Right lobe of liver (tissue), 6 donors: Measurements from ENCODE around the gene PELO. TPM values are rescaled to one million over a fixed set of nuclear protein-coding genes. Genes with fewer than 3 reads are reported as not detected.
A peak's percentile ranks its signal among the peaks of the same experiment; 100 is the strongest.
"Not testable (repeated sequence)": the region's sequence is repeated elsewhere in the genome, so short reads cannot be mapped to it uniquely, and the experiment has no call there.

Experiments
- ATAC-seq, 4 donors: fragments of 200-7000 bp; cut with Tn5 transposase; one replicate each; pipeline ENCODE4 v1.9.1; 2020; ENCODE audit warnings: mild to moderate bottlenecking in 4 of 4, moderate library complexity in 4 of 4
- DNase-seq, 3 donors: peaks; one replicate each; pipeline ENCODE4 v3.0.0-alpha.2; 2020
- H3K27ac ChIP-seq, 3 donors: fragments of 200-600 bp; one replicate each; pipeline ENCODE4 v1.8.0; 2022
- H3K27me3 ChIP-seq, 2 donors: fragments of 200-600 bp; one replicate each; pipeline ENCODE4 v1.8.0; 2022
- H3K36me3 ChIP-seq, 4 donors: fragments of 200-600 bp; sonication (generic) in 1 of 4; one replicate each; pipeline versions ENCODE4 v1.5.1 to v1.8.0; 2017 to 2022; ENCODE audit warnings: control low read depth in 1 of 4
- H3K4me1 ChIP-seq, 4 donors: fragments of 200-600 bp; sonication (generic) in 1 of 4; one replicate each; pipeline versions ENCODE4 v1.5.1 to v1.8.0; 2017 to 2022; ENCODE audit warnings: control low read depth in 1 of 4
- H3K4me3 ChIP-seq, 3 donors: fragments of 200-600 bp; one replicate each; pipeline ENCODE4 v1.8.0; 2022
- H3K9me3 ChIP-seq, 4 donors: fragments of 200-600 bp; sonication (generic) in 1 of 4; one replicate each; pipeline versions ENCODE4 v1.5.1 to v1.8.0; 2017 to 2022; ENCODE audit warnings: control low read depth in 1 of 4
- POLR2A ChIP-seq: fragments of 450-650 bp; IDR thresholded peaks from one replicate; pipeline ENCODE4 v1.6.1; 2017; ENCODE audit warnings: antibody characterized with exemption, mild to moderate bottlenecking
- WGBS: methylation state at CpG from one replicate; pipeline ENCODE4 v1.1.6; 2018; ENCODE audit warnings: low coverage, low lambda C conversion rate; ENCODE audit not compliant: insufficient coverage; ENCODE audit errors: missing lambda C conversion rate; 5-methylcytosine and 5-hydroxymethylcytosine counted together
- intact Hi-C, 2 donors: fragments of 100-400 bp; cut with DNase I; formaldehyde crosslinking; loops; one replicate each; pipeline versions ENCODE4 v1.11.2 to v1.14.1; 2022
- total RNA-seq, 6 experiments: library from RNA; depleted of rRNA in 2 of 6; stranded (reverse); fragments of >200 nt in 2 of 6; fragmentation: NEBNext Ultra II Directional in 3 of 6; extraction: Animal tissue kit (Norgen Biotek cat#: 25700) in 3 of 6; gene quantifications; one replicate each; pipeline versions ENCODE4 v1.1.0 to v1.2.4, GENCODE V29; 2016 to 2023
- TF ChIP-seq, protein P1 (sequence below), 4 donors: fragments of 200-600 bp in 3 of 4; fragments of 450-650 bp in 1 of 4; IDR thresholded peaks; one replicate each; pipeline versions ENCODE4 v1.5.1 to v1.8.0; 2016 to 2022; ENCODE audit warnings: antibody characterized with exemption in 4 of 4, mild to moderate bottlenecking in 2 of 4
- donor health status: DM: no; HTN: yes; CAD: no.
- donor health status: DM: no; HTN: no; CAD: no.
- donor health status: DM: no; HTN: no; CAD: no.
- donor health status: DM: no; HTN: yes; CAD: no.
- donor health status: DM: no; HTN: yes; CAD: no.

The PELO gene
- total RNA-seq, 6 experiments from 2014 or later = 14.6 to 24.6 (median 17.6) TPM

DNA sequence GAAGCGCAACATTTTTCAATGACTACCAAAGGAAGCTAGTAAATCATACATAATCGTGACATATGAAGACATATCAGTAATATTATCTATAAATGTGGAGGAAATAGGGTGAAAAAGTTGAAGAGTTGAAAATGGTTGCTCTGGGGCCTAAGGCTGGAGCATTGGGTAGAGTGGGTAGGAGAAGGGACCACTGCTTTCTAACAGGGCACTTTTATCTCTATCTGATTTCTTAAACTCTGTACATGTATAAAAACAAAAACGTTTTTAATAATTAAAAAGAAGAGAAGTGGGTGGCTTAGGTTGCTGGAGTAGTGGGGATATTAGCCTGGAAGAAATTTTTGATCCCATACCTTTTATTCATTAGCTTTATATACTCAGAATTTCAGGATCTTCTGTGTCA is 44.2 kb upstream of the PELO start:
- Histone ChIP-seq H3K36me3 (no peaks in the 10 kb centered on the region), H3K9me3 (no peaks in the 10 kb centered on the region), H3K27me3 (no peaks in the 10 kb centered on the region), H3K4me3 (no peak overlapping the region), H3K4me1 (no peaks in the 10 kb centered on the region), H3K27ac (peak overlapping the region in 1 of 3 donors; percentile 9)
- DNase-seq = no peak
- ATAC-seq = no peak
- intact Hi-C loops = no loop called here
- no peak for TF ChIP-seq POLR2A
- TF ChIP-seq, protein P1, sequence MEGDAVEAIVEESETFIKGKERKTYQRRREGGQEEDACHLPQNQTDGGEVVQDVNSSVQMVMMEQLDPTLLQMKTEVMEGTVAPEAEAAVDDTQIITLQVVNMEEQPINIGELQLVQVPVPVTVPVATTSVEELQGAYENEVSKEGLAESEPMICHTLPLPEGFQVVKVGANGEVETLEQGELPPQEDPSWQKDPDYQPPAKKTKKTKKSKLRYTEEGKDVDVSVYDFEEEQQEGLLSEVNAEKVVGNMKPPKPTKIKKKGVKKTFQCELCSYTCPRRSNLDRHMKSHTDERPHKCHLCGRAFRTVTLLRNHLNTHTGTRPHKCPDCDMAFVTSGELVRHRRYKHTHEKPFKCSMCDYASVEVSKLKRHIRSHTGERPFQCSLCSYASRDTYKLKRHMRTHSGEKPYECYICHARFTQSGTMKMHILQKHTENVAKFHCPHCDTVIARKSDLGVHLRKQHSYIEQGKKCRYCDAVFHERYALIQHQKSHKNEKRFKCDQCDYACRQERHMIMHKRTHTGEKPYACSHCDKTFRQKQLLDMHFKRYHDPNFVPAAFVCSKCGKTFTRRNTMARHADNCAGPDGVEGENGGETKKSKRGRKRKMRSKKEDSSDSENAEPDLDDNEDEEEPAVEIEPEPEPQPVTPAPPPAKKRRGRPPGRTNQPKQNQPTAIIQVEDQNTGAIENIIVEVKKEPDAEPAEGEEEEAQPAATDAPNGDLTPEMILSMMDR (IDR thresholded peaks at IDR 0.05) = no peak
- 39% methylated on average over 3 of the region's 3 CpGs for WGBS

DNA sequence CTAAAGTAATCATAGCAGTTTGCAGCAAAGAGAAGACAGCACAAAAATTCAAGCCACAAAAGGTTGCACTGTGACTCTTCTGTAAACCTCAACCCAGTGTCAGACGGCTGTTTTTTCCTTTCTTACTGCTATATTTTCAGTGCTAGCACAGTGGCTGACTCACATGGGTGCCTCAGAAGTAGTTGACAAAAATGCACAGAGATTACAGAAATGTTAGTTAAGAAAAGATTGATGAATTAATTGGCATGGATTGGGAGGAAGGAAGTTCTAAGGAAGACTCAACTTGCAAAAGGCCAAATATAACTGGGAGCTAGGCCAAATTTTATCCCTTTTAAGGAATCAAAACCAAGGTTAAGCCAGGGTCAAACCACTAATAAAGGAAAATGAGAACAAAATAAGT is 43.7 kb upstream of the PELO start:
- Histone ChIP-seq H3K36me3 (no peaks in the 10 kb centered on the region), H3K4me3 (no peak overlapping the region), H3K27ac (no peak overlapping the region), H3K4me1 (no peaks in the 10 kb centered on the region), H3K9me3 (no peaks in the 10 kb centered on the region), H3K27me3 (no peaks in the 10 kb centered on the region)
- ATAC-seq = peak; percentile 64 to 91 (median 83)
- whole genome bisulfite sequencing = 37% methylated on average over 1 of the region's 1 CpG
- no peak for DNase-seq
- intact Hi-C loops = no loop called here
- TF ChIP-seq, protein P1 (IDR thresholded peaks at IDR 0.05) = no peak
- TF ChIP-seq POLR2A = no peak

DNA sequence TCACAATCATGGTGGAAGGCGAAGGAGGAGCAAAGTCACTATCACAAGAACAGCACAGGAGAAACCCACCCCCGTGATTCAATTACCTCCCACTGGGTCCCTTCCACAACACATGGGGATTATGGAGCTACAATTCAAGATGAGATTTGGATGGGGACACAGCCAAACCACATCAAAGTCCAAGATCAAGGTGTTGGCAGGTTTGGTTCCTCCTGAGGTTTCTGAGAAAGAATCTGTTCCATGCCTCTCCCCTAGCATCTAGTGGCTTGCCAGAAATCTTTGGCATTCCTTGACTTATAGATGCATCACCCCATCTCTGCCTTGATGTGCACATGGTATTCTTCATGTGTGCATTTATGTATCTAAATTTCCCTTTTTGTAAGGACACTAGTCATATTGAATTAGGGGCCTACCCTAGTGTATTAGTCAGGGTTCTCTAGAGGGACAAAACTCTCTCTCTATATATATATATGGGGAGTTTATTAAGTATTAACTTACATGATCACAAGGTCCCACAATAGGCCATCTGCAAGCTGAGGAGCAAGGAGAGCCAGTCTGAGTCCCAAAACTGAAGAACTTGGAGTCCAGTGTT is 42.8 kb upstream of the PELO start:
- H3K9me3 ChIP-seq, H3K27me3 ChIP-seq, ATAC-seq, H3K27ac ChIP-seq, H3K4me1 ChIP-seq, H3K4me3 ChIP-seq, H3K36me3 ChIP-seq, intact Hi-C loops, DNase-seq: not testable (repeated sequence)
- WGBS = 92% methylated on average over 2 of the region's 2 CpGs

DNA sequence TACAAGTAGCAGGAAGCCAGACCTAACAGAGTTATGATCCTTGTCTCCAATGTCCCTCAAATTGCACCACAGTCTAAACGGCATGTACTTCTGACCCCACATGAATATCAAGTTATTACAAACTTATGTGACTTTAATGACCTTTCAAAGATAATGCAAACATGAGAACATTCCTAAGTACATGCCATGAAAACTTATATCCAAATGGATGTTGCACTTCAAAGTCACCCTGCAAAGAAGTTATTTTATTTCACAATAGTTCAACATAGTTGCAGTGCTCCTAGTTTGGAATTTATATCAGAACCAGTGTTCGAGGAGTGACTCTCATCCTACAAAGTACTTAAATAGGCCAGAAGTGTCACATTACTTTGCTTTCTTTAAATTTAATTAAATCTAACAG is 41.2 kb upstream of the PELO start:
- TF ChIP-seq, protein P1 (IDR thresholded peaks at IDR 0.05) = no peak
- TF ChIP-seq POLR2A = no peak
- Histone ChIP-seq H3K36me3 (no peaks in the 10 kb centered on the region), H3K4me3 (no peak overlapping the region), H3K27me3 (no peaks in the 10 kb centered on the region), H3K9me3 (no peaks in the 10 kb centered on the region), H3K4me1 (peaks cover 0 to 5% (median 0%) of the 10 kb centered on the region in 4 donors), H3K27ac (no peak overlapping the region)
- intact Hi-C loops = no loop called here
- WGBS = 66% methylated on average over 2 of the region's 2 CpGs
- ATAC-seq = no peak
- no peak for DNase-seq

DNA sequence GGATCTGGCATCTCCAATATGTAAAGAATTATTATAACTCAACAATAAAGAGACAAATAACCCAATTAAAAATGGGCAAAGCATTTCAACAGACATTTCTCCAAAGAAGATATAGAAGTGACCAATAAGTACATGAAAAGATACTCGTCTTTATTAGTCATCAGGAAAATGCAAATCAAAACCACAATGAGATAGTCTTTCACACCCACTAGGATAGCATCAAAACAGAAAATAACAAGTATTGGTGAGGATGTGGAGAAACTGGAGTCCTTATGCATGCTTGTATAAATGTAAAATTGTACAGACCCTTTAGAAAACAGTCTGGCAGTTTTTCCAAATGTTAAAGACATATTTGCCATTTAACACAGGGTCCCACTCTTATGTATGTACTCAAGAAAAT is 39.1 kb upstream of the PELO start:
- Histone ChIP-seq H3K27me3 (no peaks in the 10 kb centered on the region), H3K4me3 (no peak overlapping the region), H3K27ac (no peak overlapping the region), H3K36me3 (no peaks in the 10 kb centered on the region), H3K9me3 (no peaks in the 10 kb centered on the region), H3K4me1 (peaks cover 0 to 5% (median 0%) of the 10 kb centered on the region in 4 donors)
- no peak for DNase-seq
- intact Hi-C loops = no loop called here
- TF ChIP-seq, protein P1 (IDR thresholded peaks at IDR 0.05) = no peak
- no peak for TF ChIP-seq POLR2A
- WGBS = 21% methylated on average over 1 of the region's 1 CpG
- ATAC-seq = no peak
